Mammary epithelial cell (primary cell): ENCODE results near the gene C6.

ENCODE experiments used
- EZH2 ChIP-seq: IDR thresholded peaks from 2 replicates; pipeline ENCODE4 v1.6.1; 2012; ENCODE audit warnings: low read length, inconsistent platforms, borderline replicate concordance
- TF ChIP-seq, protein P1 (sequence below), 2 donors: IDR thresholded peaks in 1 of 2; conservative IDR thresholded peaks in 1 of 2; 2 replicates each; pipeline ENCODE4 v1.5.1; 2011 to 2012; ENCODE audit warnings: inconsistent platforms in 2 of 2, low read length in 2 of 2, mild to moderate bottlenecking in 2 of 2, control low read depth in 1 of 2, low read depth in 1 of 2; ENCODE audit not compliant: insufficient read depth in 1 of 2; ENCODE audit errors: extremely low read depth in 1 of 2

DNA sequence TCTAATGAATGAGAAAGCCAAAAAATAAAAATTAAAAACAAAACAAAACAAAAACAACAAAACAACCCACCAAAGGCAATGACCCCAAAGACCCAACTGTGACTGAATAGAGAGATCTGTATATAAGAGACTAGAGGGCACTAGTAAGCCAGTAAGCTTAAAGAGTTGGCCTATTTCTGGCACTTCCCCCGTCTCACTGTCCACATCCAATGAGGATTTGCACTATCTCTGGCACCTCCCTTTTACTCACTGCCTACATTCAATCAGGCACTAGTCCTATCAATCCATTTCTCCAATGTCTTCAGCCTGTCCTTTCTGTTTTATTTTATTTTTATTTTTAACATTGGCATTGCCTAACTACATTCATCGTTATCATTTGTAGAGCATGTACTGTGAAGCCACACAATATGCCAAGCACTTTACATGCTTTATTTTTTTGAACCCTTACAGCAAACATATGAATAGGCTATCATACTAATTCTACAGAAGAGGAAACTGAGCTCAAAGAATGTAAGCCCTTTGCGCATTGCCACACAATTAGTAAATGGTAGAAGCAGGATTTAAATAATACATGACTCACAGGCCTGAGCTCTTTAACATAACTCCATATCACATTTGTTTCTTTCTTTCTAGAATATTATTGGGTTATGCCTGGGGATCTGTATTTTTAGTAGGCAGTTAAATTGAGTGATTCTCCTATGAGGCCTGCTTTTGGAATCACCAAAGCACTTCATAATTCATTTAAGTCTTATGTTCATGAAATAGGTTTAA, 70.0 kb downstream of the C6 start:
- TF ChIP-seq, protein P1, sequence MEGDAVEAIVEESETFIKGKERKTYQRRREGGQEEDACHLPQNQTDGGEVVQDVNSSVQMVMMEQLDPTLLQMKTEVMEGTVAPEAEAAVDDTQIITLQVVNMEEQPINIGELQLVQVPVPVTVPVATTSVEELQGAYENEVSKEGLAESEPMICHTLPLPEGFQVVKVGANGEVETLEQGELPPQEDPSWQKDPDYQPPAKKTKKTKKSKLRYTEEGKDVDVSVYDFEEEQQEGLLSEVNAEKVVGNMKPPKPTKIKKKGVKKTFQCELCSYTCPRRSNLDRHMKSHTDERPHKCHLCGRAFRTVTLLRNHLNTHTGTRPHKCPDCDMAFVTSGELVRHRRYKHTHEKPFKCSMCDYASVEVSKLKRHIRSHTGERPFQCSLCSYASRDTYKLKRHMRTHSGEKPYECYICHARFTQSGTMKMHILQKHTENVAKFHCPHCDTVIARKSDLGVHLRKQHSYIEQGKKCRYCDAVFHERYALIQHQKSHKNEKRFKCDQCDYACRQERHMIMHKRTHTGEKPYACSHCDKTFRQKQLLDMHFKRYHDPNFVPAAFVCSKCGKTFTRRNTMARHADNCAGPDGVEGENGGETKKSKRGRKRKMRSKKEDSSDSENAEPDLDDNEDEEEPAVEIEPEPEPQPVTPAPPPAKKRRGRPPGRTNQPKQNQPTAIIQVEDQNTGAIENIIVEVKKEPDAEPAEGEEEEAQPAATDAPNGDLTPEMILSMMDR (conservative IDR thresholded peaks at IDR 0.05 in 1 of 2, IDR thresholded peaks at IDR 0.05 in 1 of 2; ENCODE audit: extremely low read depth in 1 of 2, insufficient read depth in 1 of 2, low read depth in 1 of 2, low read length in 2 of 2) = no peak
- TF ChIP-seq EZH2 = no peak
